Dendritic cell treated with granulocyte-macrophage colony-stimulating factor and Interleukin-4, amounts not matched to agents 40 ng/mL and 50 ng/mL, for 4 days (primary cell): Measurements from ENCODE around the gene FBRSL1.

Experiments
- H3K27ac Mint-ChIP-seq: one replicate; pipeline ENCODE4 v1.8.0; 2022; ENCODE audit warnings: mild to moderate bottlenecking, mixed read lengths
- H3K27me3 Mint-ChIP-seq: one replicate; pipeline ENCODE4 v1.8.0; 2022; ENCODE audit warnings: mild to moderate bottlenecking, mixed read lengths
- H3K36me3 Mint-ChIP-seq: one replicate; pipeline ENCODE4 v1.8.0; 2022; ENCODE audit warnings: low read depth, mixed read lengths
- H3K4me1 Mint-ChIP-seq: one replicate; pipeline ENCODE4 v1.8.0; 2022; ENCODE audit warnings: low read depth, mixed read lengths
- H3K4me3 Mint-ChIP-seq: one replicate; pipeline ENCODE4 v1.8.0; 2022; ENCODE audit warnings: mild to moderate bottlenecking, moderate library complexity, mixed read lengths
- H3K9me3 Mint-ChIP-seq: one replicate; pipeline ENCODE4 v1.8.0; 2022; ENCODE audit warnings: mixed read lengths
- intact Hi-C: fragments of 100-400 bp; cut with micrococcal nuclease; formaldehyde crosslinking; loops from one replicate; pipeline ENCODE4 v1.15.0; 2022

The FBRSL1 gene

DNA sequence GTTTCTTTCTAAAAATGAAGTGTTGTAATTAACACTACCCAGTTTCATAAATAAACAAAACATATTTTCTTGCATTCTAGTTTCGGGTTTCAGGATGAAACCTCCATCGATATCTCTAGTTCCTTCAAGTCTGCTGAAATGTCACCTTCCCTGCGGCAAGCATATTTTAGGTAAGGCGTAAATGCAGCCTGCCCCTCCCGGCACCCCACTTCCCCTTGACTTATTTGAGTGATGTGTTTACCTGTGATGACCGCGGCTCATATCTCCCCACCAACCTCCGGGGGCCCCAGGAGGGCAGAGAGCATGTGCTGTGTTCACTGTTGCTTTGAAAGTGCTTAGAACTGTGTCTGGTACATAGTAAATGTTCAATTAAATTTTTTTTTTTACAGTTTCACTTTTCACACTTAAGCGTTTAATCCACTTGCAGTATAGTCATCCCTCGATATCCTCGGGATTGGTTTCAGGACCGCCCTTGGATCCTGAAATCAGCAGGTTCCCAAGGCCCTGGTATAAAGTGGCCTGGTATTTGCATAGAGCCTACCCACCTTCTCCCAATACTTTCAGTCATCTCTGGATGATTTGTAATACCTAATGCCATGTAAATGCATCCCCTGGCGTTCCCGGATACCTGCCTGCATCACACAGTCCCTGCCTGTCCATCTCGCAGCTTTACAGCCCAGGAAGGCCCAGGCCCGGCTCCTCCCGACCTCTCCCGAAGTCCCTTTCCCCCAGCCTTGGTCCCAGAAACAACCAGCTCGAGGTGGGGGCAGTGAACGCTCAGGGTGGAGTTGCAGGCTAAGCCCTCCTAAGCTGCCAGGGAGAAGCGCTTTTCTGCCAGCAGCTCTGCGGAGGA is 40.2 kb upstream of the FBRSL1 start:
- no peak overlapping the region for H3K4me3 Mint-ChIP-seq
- H3K27me3 Mint-ChIP-seq = peaks cover 58% of the 10 kb centered on the region
- H3K4me1 Mint-ChIP-seq = peaks cover 20% of the 10 kb centered on the region
- H3K27ac Mint-ChIP-seq = no peak overlapping the region
- no peaks in the 10 kb centered on the region for H3K36me3 Mint-ChIP-seq
- intact Hi-C loops = no loop called here
- H3K9me3 Mint-ChIP-seq = no peaks in the 10 kb centered on the region

- Mint-ChIP-seq H3K27me3 (peaks cover 66% of the 10 kb centered on the region), H3K4me3 (no peak overlapping the region), H3K4me1 (peaks cover 12% of the 10 kb centered on the region), H3K9me3 (no peaks in the 10 kb centered on the region), H3K36me3 (no peaks in the 10 kb centered on the region), H3K27ac (peak overlapping the region; percentile 36)
- intact Hi-C loops = no loop called here
These were observed 39.4 kb upstream of the FBRSL1 start for GRCh38 chr12:132450418-132451171.

DNA sequence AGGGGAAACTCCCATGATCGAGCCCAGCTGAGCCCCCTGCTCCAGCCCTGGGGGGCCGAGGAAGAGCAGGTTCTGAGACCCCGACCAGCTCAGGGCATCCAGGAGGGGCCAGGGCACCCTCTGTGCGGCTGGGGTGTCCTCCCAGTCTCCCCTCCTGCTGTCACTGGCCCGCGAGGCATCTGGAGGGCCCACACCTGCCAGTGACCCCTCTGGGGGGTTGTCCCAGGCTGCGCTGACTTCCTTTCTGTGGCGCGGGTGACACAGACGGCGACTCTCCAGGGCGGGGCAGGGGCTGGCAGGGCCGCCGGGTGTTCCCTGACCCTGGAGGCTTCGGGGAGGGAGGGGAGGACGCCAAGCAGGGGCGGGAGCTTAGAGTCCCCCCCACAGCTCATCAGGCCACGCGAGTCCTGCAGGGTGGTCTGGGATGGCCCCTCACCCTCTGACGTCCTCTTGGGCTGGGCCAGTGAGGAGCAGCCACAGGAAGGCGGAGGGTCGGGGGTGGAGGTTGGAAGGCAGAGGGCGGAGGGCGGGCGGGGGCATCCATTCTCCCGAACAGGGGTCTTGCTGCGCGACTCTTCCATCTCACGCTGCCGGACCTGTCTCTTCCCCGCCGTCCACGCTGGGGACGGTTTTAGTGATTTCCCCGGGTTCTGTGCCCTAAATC is 38.6 kb upstream of the FBRSL1 start:
- peaks cover 71% of the 10 kb centered on the region for H3K27me3 Mint-ChIP-seq
- H3K4me3 Mint-ChIP-seq = no peak overlapping the region
- H3K4me1 Mint-ChIP-seq = peaks cover 4% of the 10 kb centered on the region
- H3K9me3 Mint-ChIP-seq = no peaks in the 10 kb centered on the region
- peak overlapping the region; percentile 36 for H3K27ac Mint-ChIP-seq
- no peaks in the 10 kb centered on the region for H3K36me3 Mint-ChIP-seq
- intact Hi-C loops = no loop called here

- Mint-ChIP-seq H3K4me1 (peaks cover 4% of the 10 kb centered on the region), H3K4me3 (no peak overlapping the region), H3K9me3 (no peaks in the 10 kb centered on the region), H3K36me3 (no peaks in the 10 kb centered on the region), H3K27me3 (peaks cover 76% of the 10 kb centered on the region), H3K27ac (no peak overlapping the region)
- intact Hi-C loops = no loop called here
These were observed 38.1 kb upstream of the FBRSL1 start for GRCh38 chr12:132451836-132452195.

DNA sequence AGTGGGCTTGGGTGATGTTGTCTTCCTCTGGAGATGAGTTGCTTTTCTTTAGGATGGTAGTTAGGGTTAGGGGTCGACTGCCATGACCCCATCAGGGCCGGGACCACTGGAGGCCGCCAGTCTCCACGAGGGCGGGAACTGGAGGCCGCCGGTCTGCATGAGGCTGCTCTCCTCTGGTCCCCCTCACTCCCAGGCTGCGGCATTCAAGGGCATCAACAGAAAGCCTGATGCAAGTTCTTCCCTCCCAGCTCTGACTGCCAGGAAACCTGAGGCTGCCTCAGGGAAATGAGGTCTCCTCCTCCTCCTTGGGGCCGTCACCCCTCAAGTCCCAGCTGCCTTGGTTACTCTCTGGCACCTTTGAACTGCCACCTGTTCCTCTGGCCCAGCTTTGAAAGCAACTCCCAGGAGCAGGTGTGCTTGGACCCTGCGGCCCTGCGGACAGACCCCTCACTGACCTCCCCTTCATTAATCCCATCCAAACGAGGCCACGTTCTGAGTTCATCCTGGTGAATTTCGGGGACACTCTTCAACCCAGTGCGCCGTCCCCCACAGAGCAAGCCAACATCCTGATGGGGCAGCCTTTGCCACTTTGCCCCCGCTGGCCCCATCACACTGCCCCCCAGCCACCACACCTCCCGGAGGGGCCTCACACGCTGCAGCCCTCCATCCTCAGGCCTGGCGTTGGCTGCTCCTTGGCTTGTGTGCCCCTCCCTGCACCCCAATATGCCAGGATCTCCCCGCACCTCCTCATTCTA is 37.2 kb upstream of the FBRSL1 start:
- H3K9me3 Mint-ChIP-seq = no peaks in the 10 kb centered on the region
- H3K36me3 Mint-ChIP-seq = no peaks in the 10 kb centered on the region
- H3K27ac Mint-ChIP-seq = no peak overlapping the region
- intact Hi-C loops = no loop called here
- peaks cover 4% of the 10 kb centered on the region for H3K4me1 Mint-ChIP-seq
- H3K4me3 Mint-ChIP-seq = no peak overlapping the region
- peaks cover 78% of the 10 kb centered on the region for H3K27me3 Mint-ChIP-seq

DNA sequence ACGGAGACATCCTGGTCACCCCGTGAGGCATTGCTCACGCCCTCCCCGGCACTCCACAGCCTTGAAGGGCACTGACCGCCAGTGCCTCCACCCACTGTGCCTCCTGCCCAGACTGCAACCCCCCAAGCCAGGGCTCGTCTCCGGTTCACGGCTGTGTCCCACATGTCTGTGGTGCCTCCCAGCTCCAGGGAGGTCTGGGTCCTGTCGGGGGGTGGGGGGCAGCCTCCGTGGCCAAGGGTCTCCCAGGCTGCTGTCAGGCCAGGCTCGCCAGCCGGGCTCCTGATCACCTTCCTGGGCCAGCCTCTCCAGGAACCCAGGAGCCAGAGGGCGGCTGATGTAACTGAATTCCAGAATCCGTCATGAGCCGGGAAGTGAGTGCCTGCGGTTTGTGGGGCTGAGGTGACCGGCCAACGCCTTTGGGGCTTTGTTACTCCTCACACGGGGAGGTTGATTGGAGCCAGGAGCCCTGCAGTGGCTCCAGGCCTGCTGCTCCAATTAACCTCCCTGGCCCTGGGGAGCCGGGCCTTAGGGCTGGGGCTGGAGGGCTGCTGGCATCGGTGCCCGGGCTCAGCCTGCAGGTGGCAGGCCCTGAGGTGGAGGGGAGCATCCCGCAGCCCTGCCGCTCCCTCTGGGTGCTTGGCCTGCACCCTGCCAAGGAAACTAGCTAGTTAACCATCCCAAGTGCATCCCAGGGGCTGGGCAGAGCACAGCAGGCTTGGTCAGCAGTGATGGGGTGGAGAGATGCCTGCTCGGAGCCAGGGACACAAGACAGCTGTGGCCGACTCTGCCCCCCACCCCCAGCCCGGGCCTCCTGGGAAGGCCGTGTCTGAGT is 36.4 kb upstream of the FBRSL1 start:
- Mint-ChIP-seq H3K27me3 (peaks cover 74% of the 10 kb centered on the region), H3K4me1 (peaks cover 4% of the 10 kb centered on the region), H3K27ac (no peak overlapping the region), H3K36me3 (no peaks in the 10 kb centered on the region), H3K4me3 (no peak overlapping the region), H3K9me3 (no peaks in the 10 kb centered on the region)
- intact Hi-C loops = no loop called here

GRCh38 chr12:132454193-132454932 is 35.6 kb upstream of the FBRSL1 start:
- Mint-ChIP-seq H3K27ac (no peak overlapping the region), H3K9me3 (no peaks in the 10 kb centered on the region), H3K27me3 (peaks cover 76% of the 10 kb centered on the region), H3K4me3 (no peak overlapping the region), H3K4me1 (peaks cover 4% of the 10 kb centered on the region), H3K36me3 (no peaks in the 10 kb centered on the region)
- intact Hi-C loops = no loop called here

DNA sequence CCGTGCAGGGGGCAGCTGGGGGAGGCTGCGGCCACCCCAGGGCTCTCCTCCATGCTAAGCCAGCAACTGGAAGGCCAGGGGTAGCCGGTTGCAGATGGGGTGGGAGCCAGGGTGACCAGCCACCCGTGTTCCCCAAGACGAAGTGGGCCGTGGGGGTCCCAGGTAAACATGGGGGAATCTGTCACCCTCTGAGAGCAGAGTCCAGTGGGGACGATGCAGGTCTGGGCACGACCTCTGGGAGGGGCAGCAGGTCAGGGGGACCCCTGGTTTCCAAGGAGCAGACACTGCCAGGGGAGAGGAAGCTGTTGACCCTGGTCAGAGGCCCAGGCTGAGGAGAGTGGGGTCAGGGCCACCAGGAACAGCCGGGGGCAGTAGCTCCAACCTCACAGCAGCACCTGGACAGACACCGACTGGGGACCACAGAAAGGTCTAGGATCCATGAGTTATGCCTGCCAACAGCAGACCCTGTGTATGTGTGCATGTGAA is 35.0 kb upstream of the FBRSL1 start:
- Mint-ChIP-seq H3K9me3 (no peaks in the 10 kb centered on the region), H3K4me3 (no peak overlapping the region), H3K36me3 (no peaks in the 10 kb centered on the region), H3K27ac (no peak overlapping the region), H3K27me3 (peaks cover 72% of the 10 kb centered on the region), H3K4me1 (peaks cover 4% of the 10 kb centered on the region)
- intact Hi-C loops = no loop called here

GRCh38 chr12:132455565-132455964 is 34.4 kb upstream of the FBRSL1 start:
- H3K4me3 Mint-ChIP-seq = no peak overlapping the region
- H3K36me3 Mint-ChIP-seq = no peaks in the 10 kb centered on the region
- intact Hi-C loops = no loop called here
- H3K27ac Mint-ChIP-seq = no peak overlapping the region
- peaks cover 67% of the 10 kb centered on the region for H3K27me3 Mint-ChIP-seq
- peaks cover 4% of the 10 kb centered on the region for H3K4me1 Mint-ChIP-seq
- no peaks in the 10 kb centered on the region for H3K9me3 Mint-ChIP-seq

DNA sequence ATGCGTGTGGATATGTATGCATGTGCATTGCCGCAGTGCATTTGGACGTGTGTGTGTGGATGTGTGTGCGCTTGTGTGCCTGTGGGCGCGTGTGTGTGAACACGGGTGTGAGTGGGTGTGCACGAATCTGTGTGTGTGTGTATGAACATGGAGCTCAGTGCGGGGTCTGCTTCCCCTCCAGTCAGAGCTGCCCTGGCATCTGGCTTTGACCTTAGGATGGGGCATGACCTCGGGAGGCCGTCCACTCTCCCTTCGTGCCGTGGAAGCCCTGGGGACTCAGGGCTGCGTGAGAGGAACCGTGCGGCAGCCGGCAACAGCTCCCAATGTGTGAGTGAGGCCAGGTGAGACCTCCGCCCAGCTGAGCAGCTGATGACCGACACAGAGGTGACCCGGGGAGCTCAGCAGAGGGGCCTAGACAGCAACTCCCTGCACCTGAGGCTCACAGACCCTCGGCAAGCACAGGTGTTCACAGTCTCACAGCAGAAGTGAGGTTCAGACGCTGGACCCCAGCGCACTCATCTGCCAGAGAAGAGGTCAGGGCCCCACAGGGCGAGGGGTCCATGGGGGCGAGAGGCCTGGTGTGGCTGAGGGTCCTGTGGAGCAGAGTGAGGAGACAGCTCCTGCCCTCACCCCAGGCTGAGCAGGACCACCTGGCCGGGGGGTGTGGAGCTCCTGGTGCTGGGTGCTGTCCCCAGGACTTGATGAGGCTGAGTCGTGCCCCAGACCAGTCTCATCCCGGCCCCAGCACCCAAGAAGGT is 33.6 kb upstream of the FBRSL1 start:
- intact Hi-C loops = no loop called here
- H3K27me3 Mint-ChIP-seq = peaks cover 62% of the 10 kb centered on the region
- H3K4me1 Mint-ChIP-seq = peaks cover under 1% of the 10 kb centered on the region
- no peaks in the 10 kb centered on the region for H3K9me3 Mint-ChIP-seq
- no peaks in the 10 kb centered on the region for H3K36me3 Mint-ChIP-seq
- H3K27ac Mint-ChIP-seq = no peak overlapping the region
- no peak overlapping the region for H3K4me3 Mint-ChIP-seq

- intact Hi-C loops = no loop called here
- Mint-ChIP-seq H3K9me3 (no peaks in the 10 kb centered on the region), H3K27ac (no peak overlapping the region), H3K4me3 (no peak overlapping the region), H3K4me1 (no peaks in the 10 kb centered on the region), H3K36me3 (no peaks in the 10 kb centered on the region), H3K27me3 (peaks cover 62% of the 10 kb centered on the region)
These were observed 32.9 kb upstream of the FBRSL1 start for GRCh38 chr12:132456944-132457495.

GRCh38 chr12:132458441-132458840 is 31.5 kb upstream of the FBRSL1 start:
- Mint-ChIP-seq H3K9me3 (no peaks in the 10 kb centered on the region), H3K4me1 (peaks cover 5% of the 10 kb centered on the region), H3K27ac (no peak overlapping the region), H3K36me3 (no peaks in the 10 kb centered on the region), H3K4me3 (no peak overlapping the region), H3K27me3 (peaks cover 51% of the 10 kb centered on the region)
- intact Hi-C loops = no loop called here
